HEK293 (cell line): ENCODE data around the gene DLG2.

ENCODE experiments used
- CTCF ChIA-PET: fragments of 350-600 bp; formaldehyde crosslinking; extraction: SDS; loops from one replicate; lab custom pipeline; 2021; ENCODE audit warnings: antibody characterized with exemption; lab: Yijun Ruan, JAX
- POLR2A ChIA-PET: fragments of 300-600 bp; formaldehyde crosslinking; extraction: SDS; loops from one replicate; lab custom pipeline; 2020; ENCODE audit warnings: antibody characterized with exemption, inconsistent platforms; lab: Yijun Ruan, JAX
- H3K27ac ChIP-seq: fragments of 200-500 bp; sonication (Bioruptor generic); 2 replicates; pipeline ENCODE4 v1.5.1; 2014; ENCODE audit warnings: low read depth, low read length, control low read depth, inconsistent platforms; ENCODE audit errors: extremely low read depth
- H3K36me3 ChIP-seq, 2 experiments: fragments of 200-500 bp in 1 of 2; sonication (Bioruptor generic) in 1 of 2; 1 replicate in 1 of 2; 2 replicates in 1 of 2; pipeline ENCODE4 v1.5.1; 2014 to 2017; ENCODE audit warnings: inconsistent platforms in 2 of 2, low read length in 2 of 2; ENCODE audit not compliant: control insufficient read depth in 2 of 2, insufficient read depth in 1 of 2
- H3K4me1 ChIP-seq: fragments of 200-500 bp; sonication (Bioruptor generic); 2 replicates; pipeline ENCODE4 v1.5.1; 2014; ENCODE audit warnings: mild to moderate bottlenecking, low read length, inconsistent platforms; ENCODE audit not compliant: control insufficient read depth, insufficient read depth
- H3K4me3 ChIP-seq: 2 replicates; pipeline ENCODE4 v1.5.1; 2011; ENCODE audit warnings: low read depth, mild to moderate bottlenecking, control low read depth, low read length, moderate library complexity
- H3K9me3 ChIP-seq: fragments of 200-500 bp; sonication (Bioruptor generic); 2 replicates; pipeline ENCODE4 v1.5.1; 2014; ENCODE audit warnings: low read depth, low read length, inconsistent platforms; ENCODE audit not compliant: control insufficient read depth, insufficient read depth
- BCL11B ChIP-seq: fragments of 450-650 bp; formaldehyde crosslinking; IDR thresholded peaks from 2 replicates; pipeline ENCODE4 v1.5.1; 2016; ENCODE audit warnings: low read depth, missing biosample characterization, missing genetic modification characterization
- GLIS1 ChIP-seq: fragments of 450-650 bp; formaldehyde crosslinking; IDR thresholded peaks from 2 replicates; pipeline ENCODE4 v1.5.1; 2016; ENCODE audit warnings: missing biosample characterization, missing genetic modification characterization
- HOXC10 ChIP-seq: sonication (generic); formaldehyde crosslinking; IDR thresholded peaks from 2 replicates; pipeline ENCODE4 v1.8.1; 2023; ENCODE audit warnings: mild to moderate bottlenecking, missing genetic modification reagents
- RBAK ChIP-seq: fragments of 450-650 bp; formaldehyde crosslinking; IDR thresholded peaks from 2 replicates; pipeline ENCODE4 v1.5.1; 2016; ENCODE audit warnings: missing biosample characterization, missing genetic modification characterization
- SALL2 ChIP-seq: fragments of 450-650 bp; formaldehyde crosslinking; IDR thresholded peaks from 2 replicates; pipeline ENCODE4 v1.5.0; 2017; ENCODE audit warnings: missing biosample characterization, mild to moderate bottlenecking, missing genetic modification characterization, borderline replicate concordance
- SCRT2 ChIP-seq: fragments of 450-650 bp; formaldehyde crosslinking; IDR thresholded peaks from 2 replicates; pipeline ENCODE4 v1.5.1; 2016; ENCODE audit warnings: missing biosample characterization, missing genetic modification characterization
- SP2 ChIP-seq: fragments of 450-650 bp; formaldehyde crosslinking; IDR thresholded peaks from 2 replicates; pipeline ENCODE4 v1.5.1; 2016; ENCODE audit warnings: missing biosample characterization, missing genetic modification characterization
- ZNF112 ChIP-seq: fragments of 450-650 bp; formaldehyde crosslinking; IDR thresholded peaks from 2 replicates; pipeline ENCODE4 v1.5.0; 2017; ENCODE audit warnings: missing biosample characterization, missing genetic modification characterization
- ZNF132 ChIP-seq: fragments of 450-650 bp; formaldehyde crosslinking; IDR thresholded peaks from 2 replicates; pipeline ENCODE4 v1.5.1; 2017; ENCODE audit warnings: missing biosample characterization, missing genetic modification characterization, borderline replicate concordance
- ZNF221 ChIP-seq: fragments of 450-650 bp; formaldehyde crosslinking; IDR thresholded peaks from 2 replicates; pipeline ENCODE4 v1.5.1; 2017; ENCODE audit warnings: missing biosample characterization, missing genetic modification characterization, borderline replicate concordance
- ZNF266 ChIP-seq: fragments of 450-650 bp; formaldehyde crosslinking; IDR thresholded peaks from 2 replicates; pipeline ENCODE4 v1.5.1; 2016; ENCODE audit warnings: missing biosample characterization, missing genetic modification characterization, low read depth
- ZNF335 ChIP-seq: fragments of 450-650 bp; formaldehyde crosslinking; conservative IDR thresholded peaks from 2 replicates; pipeline ENCODE4 v1.5.1; 2016; ENCODE audit warnings: missing biosample characterization, missing genetic modification characterization
- ZNF521 ChIP-seq: fragments of 450-650 bp; formaldehyde crosslinking; IDR thresholded peaks from 2 replicates; pipeline ENCODE4 v1.5.1; 2017; ENCODE audit warnings: missing biosample characterization, mild to moderate bottlenecking, missing genetic modification characterization
- ZNF555 ChIP-seq: fragments of 450-650 bp; formaldehyde crosslinking; conservative IDR thresholded peaks from 2 replicates; pipeline ENCODE4 v1.5.1; 2017; ENCODE audit warnings: missing biosample characterization, mild to moderate bottlenecking, missing genetic modification characterization, inconsistent platforms
- ZNF585B ChIP-seq: fragments of 450-650 bp; formaldehyde crosslinking; IDR thresholded peaks from 2 replicates; pipeline ENCODE4 v1.5.1; 2016; ENCODE audit warnings: missing biosample characterization, missing genetic modification characterization
- ZNF701 ChIP-seq: fragments of 450-650 bp; formaldehyde crosslinking; IDR thresholded peaks from 2 replicates; pipeline ENCODE4 v1.5.1; 2016; ENCODE audit warnings: missing biosample characterization, missing genetic modification characterization
- ZSCAN30 ChIP-seq: fragments of 450-650 bp; IDR thresholded peaks from 2 replicates; pipeline ENCODE4 v1.5.1; 2018; ENCODE audit warnings: missing biosample characterization, mild to moderate bottlenecking, missing genetic modification characterization, moderate library complexity
- TF ChIP-seq, protein P1 (sequence below): fragments of 450-650 bp; formaldehyde crosslinking; IDR thresholded peaks from 2 replicates; pipeline ENCODE4 v1.5.1; 2016; ENCODE audit warnings: missing biosample characterization, missing genetic modification characterization
- TF ChIP-seq, protein P2 (sequence below): fragments of 450-650 bp; formaldehyde crosslinking; IDR thresholded peaks from 2 replicates; pipeline ENCODE4 v1.5.1; 2016; ENCODE audit warnings: missing biosample characterization, missing genetic modification characterization, borderline replicate concordance
- TF ChIP-seq, protein P3 (sequence below): fragments of 450-650 bp; formaldehyde crosslinking; conservative IDR thresholded peaks from 2 replicates; pipeline ENCODE4 v1.5.1; 2016; ENCODE audit warnings: low read depth, missing biosample characterization, missing genetic modification characterization
- TF ChIP-seq, protein P4 (sequence below): fragments of 450-650 bp; formaldehyde crosslinking; IDR thresholded peaks from 2 replicates; pipeline ENCODE4 v1.5.1; 2017; ENCODE audit warnings: missing biosample characterization, missing genetic modification characterization
- TF ChIP-seq, protein P5 (sequence below): fragments of 450-650 bp; IDR thresholded peaks from 2 replicates; pipeline ENCODE4 v1.5.1; 2018; ENCODE audit warnings: missing biosample characterization, mild to moderate bottlenecking, missing genetic modification characterization
- TF ChIP-seq, protein P6 (sequence below): fragments of 450-650 bp; formaldehyde crosslinking; IDR thresholded peaks from 2 replicates; pipeline ENCODE4 v1.5.1; 2016; ENCODE audit warnings: missing biosample characterization, missing genetic modification characterization

The DLG2 gene

DNA sequence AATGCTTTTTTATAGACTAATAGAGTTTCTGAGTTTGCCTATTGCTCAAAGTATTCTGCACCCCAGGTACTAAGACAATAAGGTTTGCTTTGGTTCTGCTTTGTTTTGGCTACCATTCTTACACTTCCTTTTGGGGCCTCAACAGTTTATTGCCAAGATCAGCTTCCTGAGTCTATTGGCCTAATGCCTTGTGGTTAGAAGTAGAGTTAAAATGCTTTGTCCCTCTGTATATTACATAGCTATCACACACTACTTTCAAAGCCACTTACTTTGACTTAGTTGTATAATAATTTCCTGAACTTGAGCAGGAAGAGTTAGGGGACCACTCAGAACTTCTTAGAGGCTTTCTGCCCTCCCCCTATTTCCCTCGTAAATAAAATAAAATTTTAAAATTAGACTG is 96.5 kb downstream of the DLG2 start (continued):
- no peak for TF ChIP-seq RBAK
- no peak for TF ChIP-seq BCL11B (tag by site-specific recombination)
- TF ChIP-seq ZNF335 (tag by site-specific recombination): no peak
- no peak for TF ChIP-seq SALL2
- TF ChIP-seq, protein P1, sequence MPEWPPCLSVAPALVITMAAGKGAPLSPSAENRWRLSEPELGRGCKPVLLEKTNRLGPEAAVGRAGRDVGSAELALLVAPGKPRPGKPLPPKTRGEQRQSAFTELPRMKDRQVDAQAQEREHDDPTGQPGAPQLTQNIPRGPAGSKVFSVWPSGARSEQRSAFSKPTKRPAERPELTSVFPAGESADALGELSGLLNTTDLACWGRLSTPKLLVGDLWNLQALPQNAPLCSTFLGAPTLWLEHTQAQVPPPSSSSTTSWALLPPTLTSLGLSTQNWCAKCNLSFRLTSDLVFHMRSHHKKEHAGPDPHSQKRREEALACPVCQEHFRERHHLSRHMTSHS (tag by site-specific recombination): no peak

DNA sequence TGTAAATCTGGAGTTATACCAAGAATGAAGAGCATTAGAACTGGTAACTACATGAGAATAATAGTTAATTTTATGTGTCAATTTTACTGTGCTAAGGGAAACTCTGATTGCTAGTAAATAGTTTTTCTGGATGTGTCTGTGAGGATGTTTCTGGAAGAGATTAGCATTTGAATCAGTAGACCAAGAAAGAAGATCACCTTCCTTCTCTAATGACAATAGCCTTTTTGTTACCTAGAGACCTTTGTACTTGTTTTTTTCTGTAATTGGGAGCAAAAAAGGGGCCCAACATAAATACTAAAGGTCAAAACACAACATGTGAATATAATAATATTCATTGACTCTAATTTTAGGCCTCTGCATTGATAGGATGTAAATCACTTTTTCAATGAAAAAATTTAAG is 100.6 kb downstream of the DLG2 start:
- Histone ChIP-seq H3K36me3 (no peaks in the 10 kb centered on the region), H3K27ac (no peak overlapping the region), H3K9me3 (no peaks in the 10 kb centered on the region), H3K4me3 (no peak overlapping the region), H3K4me1 (no peaks in the 10 kb centered on the region)
- ChIA-PET CTCF (no interaction called here), POLR2A (no interaction called here)
- TF ChIP-seq SALL2: no peak
- TF ChIP-seq ZNF585B (tag by site-specific recombination): no peak
- no peak for TF ChIP-seq GLIS1 (tag by site-specific recombination)
- TF ChIP-seq, protein P2, sequence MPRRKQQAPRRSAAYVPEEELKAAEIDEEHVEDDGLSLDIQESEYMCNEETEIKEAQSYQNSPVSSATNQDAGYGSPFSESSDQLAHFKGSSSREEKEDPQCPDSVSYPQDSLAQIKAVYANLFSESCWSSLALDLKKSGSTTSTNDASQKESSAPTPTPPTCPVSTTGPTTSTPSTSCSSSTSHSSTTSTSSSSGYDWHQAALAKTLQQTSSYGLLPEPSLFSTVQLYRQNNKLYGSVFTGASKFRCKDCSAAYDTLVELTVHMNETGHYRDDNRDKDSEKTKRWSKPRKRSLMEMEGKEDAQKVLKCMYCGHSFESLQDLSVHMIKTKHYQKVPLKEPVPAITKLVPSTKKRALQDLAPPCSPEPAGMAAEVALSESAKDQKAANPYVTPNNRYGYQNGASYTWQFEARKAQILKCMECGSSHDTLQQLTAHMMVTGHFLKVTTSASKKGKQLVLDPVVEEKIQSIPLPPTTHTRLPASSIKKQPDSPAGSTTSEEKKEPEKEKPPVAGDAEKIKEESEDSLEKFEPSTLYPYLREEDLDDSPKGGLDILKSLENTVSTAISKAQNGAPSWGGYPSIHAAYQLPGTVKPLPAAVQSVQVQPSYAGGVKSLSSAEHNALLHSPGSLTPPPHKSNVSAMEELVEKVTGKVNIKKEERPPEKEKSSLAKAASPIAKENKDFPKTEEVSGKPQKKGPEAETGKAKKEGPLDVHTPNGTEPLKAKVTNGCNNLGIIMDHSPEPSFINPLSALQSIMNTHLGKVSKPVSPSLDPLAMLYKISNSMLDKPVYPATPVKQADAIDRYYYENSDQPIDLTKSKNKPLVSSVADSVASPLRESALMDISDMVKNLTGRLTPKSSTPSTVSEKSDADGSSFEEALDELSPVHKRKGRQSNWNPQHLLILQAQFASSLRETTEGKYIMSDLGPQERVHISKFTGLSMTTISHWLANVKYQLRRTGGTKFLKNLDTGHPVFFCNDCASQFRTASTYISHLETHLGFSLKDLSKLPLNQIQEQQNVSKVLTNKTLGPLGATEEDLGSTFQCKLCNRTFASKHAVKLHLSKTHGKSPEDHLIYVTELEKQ (tag by site-specific recombination): no peak
- no peak for TF ChIP-seq ZNF112 (tag by site-specific recombination)
- TF ChIP-seq, protein P3, sequence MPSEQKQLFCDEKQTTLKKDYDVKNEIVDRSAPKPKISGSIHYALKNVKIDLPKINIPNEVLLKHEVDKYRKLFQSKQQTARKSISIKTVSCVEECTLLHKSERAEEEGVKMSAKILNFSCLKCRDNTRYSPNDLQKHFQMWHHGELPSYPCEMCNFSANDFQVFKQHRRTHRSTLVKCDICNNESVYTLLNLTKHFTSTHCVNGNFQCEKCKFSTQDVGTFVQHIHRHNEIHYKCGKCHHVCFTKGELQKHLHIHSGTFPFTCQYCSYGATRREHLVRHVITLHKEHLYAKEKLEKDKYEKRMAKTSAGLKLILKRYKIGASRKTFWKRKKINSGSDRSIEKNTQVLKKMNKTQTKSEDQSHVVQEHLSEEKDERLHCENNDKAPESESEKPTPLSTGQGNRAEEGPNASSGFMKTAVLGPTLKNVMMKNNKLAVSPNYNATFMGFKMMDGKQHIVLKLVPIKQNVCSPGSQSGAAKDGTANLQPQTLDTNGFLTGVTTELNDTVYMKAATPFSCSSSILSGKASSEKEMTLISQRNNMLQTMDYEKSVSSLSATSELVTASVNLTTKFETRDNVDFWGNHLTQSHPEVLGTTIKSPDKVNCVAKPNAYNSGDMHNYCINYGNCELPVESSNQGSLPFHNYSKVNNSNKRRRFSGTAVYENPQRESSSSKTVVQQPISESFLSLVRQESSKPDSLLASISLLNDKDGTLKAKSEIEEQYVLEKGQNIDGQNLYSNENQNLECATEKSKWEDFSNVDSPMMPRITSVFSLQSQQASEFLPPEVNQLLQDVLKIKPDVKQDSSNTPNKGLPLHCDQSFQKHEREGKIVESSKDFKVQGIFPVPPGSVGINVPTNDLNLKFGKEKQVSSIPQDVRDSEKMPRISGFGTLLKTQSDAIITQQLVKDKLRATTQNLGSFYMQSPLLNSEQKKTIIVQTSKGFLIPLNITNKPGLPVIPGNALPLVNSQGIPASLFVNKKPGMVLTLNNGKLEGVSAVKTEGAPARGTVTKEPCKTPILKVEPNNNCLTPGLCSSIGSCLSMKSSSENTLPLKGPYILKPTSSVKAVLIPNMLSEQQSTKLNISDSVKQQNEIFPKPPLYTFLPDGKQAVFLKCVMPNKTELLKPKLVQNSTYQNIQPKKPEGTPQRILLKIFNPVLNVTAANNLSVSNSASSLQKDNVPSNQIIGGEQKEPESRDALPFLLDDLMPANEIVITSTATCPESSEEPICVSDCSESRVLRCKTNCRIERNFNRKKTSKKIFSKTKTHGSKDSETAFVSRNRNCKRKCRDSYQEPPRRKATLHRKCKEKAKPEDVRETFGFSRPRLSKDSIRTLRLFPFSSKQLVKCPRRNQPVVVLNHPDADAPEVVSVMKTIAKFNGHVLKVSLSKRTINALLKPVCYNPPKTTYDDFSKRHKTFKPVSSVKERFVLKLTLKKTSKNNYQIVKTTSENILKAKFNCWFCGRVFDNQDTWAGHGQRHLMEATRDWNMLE: no peak
- TF ChIP-seq SCRT2: no peak
- no peak for TF ChIP-seq ZNF555 (tag by site-specific recombination)
- TF ChIP-seq, protein P4, sequence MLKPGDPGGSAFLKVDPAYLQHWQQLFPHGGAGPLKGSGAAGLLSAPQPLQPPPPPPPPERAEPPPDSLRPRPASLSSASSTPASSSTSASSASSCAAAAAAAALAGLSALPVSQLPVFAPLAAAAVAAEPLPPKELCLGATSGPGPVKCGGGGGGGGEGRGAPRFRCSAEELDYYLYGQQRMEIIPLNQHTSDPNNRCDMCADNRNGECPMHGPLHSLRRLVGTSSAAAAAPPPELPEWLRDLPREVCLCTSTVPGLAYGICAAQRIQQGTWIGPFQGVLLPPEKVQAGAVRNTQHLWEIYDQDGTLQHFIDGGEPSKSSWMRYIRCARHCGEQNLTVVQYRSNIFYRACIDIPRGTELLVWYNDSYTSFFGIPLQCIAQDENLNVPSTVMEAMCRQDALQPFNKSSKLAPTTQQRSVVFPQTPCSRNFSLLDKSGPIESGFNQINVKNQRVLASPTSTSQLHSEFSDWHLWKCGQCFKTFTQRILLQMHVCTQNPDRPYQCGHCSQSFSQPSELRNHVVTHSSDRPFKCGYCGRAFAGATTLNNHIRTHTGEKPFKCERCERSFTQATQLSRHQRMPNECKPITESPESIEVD (tag by site-specific recombination): no peak
- no peak for TF ChIP-seq ZNF132 (tag by site-specific recombination)
- no peak for TF ChIP-seq SP2 (tag by site-specific recombination)
- TF ChIP-seq, protein P5, sequence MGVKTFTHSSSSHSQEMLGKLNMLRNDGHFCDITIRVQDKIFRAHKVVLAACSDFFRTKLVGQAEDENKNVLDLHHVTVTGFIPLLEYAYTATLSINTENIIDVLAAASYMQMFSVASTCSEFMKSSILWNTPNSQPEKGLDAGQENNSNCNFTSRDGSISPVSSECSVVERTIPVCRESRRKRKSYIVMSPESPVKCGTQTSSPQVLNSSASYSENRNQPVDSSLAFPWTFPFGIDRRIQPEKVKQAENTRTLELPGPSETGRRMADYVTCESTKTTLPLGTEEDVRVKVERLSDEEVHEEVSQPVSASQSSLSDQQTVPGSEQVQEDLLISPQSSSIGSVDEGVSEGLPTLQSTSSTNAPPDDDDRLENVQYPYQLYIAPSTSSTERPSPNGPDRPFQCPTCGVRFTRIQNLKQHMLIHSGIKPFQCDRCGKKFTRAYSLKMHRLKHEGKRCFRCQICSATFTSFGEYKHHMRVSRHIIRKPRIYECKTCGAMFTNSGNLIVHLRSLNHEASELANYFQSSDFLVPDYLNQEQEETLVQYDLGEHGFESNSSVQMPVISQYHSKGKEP (tag by site-specific recombination): no peak
- TF ChIP-seq ZNF701 (tag by site-specific recombination): no peak
- TF ChIP-seq ZNF221 (tag by site-specific recombination): no peak
- no peak for TF ChIP-seq ZSCAN30 (tag by site-specific recombination)
- no peak for TF ChIP-seq ZNF266
- TF ChIP-seq, protein P6, sequence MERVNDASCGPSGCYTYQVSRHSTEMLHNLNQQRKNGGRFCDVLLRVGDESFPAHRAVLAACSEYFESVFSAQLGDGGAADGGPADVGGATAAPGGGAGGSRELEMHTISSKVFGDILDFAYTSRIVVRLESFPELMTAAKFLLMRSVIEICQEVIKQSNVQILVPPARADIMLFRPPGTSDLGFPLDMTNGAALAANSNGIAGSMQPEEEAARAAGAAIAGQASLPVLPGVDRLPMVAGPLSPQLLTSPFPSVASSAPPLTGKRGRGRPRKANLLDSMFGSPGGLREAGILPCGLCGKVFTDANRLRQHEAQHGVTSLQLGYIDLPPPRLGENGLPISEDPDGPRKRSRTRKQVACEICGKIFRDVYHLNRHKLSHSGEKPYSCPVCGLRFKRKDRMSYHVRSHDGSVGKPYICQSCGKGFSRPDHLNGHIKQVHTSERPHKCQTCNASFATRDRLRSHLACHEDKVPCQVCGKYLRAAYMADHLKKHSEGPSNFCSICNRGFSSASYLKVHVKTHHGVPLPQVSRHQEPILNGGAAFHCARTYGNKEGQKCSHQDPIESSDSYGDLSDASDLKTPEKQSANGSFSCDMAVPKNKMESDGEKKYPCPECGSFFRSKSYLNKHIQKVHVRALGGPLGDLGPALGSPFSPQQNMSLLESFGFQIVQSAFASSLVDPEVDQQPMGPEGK: no peak
- no peak for TF ChIP-seq ZNF521 (tag by site-specific recombination)
- TF ChIP-seq HOXC10 (CRISPR knock-in tag): no peak
